Measurements from ENCODE around the gene ENKUR.

ENKUR gene

GRCh38 chr10:25015828-25016375 lies at the start of gene ENKUR:
Gene ENKUR, minus strand, starts transcription at chr10:25016158. Its CDS starts 222 bp downstream, at chr10:25015936.
- DNase-seq (ENCODE audit: low read depth in 2 of 3, low spot score in 2 of 3), result peak; percentile 73 to 90 (median 80)

- no peak for DNase-seq (ENCODE audit: low read depth in 2 of 3, low spot score in 2 of 3)
Observed at GRCh38 chr10:25064401-25064800, 48.4 kb upstream of the ENKUR start.

GRCh38 chr10:25063644-25064043 lies 47.7 kb upstream of the ENKUR start:
- DNase-seq (ENCODE audit: low read depth in 2 of 3, low spot score in 2 of 3), result no peak

- DNase-seq (ENCODE audit: low read depth in 2 of 3, low spot score in 2 of 3), result no peak
Observed at GRCh38 chr10:25063157-25063556, 47.2 kb upstream of the ENKUR start.

- DNase-seq (ENCODE audit: low read depth in 2 of 3, low spot score in 2 of 3), result no peak
Observed at GRCh38 chr10:25061711-25062449, 45.9 kb upstream of the ENKUR start.

- no peak for DNase-seq (ENCODE audit: low read depth in 2 of 3, low spot score in 2 of 3)
Observed at GRCh38 chr10:25061125-25061524, 45.2 kb upstream of the ENKUR start.

- no peak for DNase-seq (ENCODE audit: low read depth in 2 of 3, low spot score in 2 of 3)
Observed at GRCh38 chr10:25059990-25060389, 44.0 kb upstream of the ENKUR start.

- DNase-seq (ENCODE audit: low read depth in 2 of 3, low spot score in 2 of 3), result no peak
Observed at GRCh38 chr10:25057886-25058285, 41.9 kb upstream of the ENKUR start.

- DNase-seq (ENCODE audit: low read depth in 2 of 3, low spot score in 2 of 3), result no peak
Observed at GRCh38 chr10:25056726-25057125, 40.8 kb upstream of the ENKUR start.

- no peak for DNase-seq (ENCODE audit: low read depth in 2 of 3, low spot score in 2 of 3)
Observed at GRCh38 chr10:25052012-25052411, 36.1 kb upstream of the ENKUR start.

GRCh38 chr10:25050402-25050801 lies 34.4 kb upstream of the ENKUR start:
- DNase-seq (ENCODE audit: low read depth in 2 of 3, low spot score in 2 of 3), result no peak

GRCh38 chr10:25049966-25050365 lies 34.0 kb upstream of the ENKUR start:
- DNase-seq (ENCODE audit: low read depth in 2 of 3, low spot score in 2 of 3), result no peak

- DNase-seq (ENCODE audit: low read depth in 2 of 3, low spot score in 2 of 3), result no peak
Observed at GRCh38 chr10:25048450-25048849, 32.5 kb upstream of the ENKUR start.

- DNase-seq (ENCODE audit: low read depth in 2 of 3, low spot score in 2 of 3), result no peak
Observed at GRCh38 chr10:25047591-25048301, 31.8 kb upstream of the ENKUR start.

GRCh38 chr10:25047088-25047487 lies 31.1 kb upstream of the ENKUR start:
- DNase-seq (ENCODE audit: low read depth in 2 of 3, low spot score in 2 of 3), result no peak

- DNase-seq (ENCODE audit: low read depth in 2 of 3, low spot score in 2 of 3), result no peak
Observed at GRCh38 chr10:25046641-25047040, 30.7 kb upstream of the ENKUR start.

GRCh38 chr10:25039531-25039930 lies 23.6 kb upstream of the ENKUR start:
- DNase-seq (ENCODE audit: low read depth in 2 of 3, low spot score in 2 of 3), result no peak

GRCh38 chr10:25038325-25038724 lies 22.4 kb upstream of the ENKUR start:
- DNase-seq (ENCODE audit: low read depth in 2 of 3, low spot score in 2 of 3), result no peak

- DNase-seq (ENCODE audit: low read depth in 2 of 3, low spot score in 2 of 3), result no peak
Observed at GRCh38 chr10:25036381-25036780, 20.4 kb upstream of the ENKUR start.

GRCh38 chr10:25029519-25029918 lies 13.6 kb upstream of the ENKUR start:
- DNase-seq (ENCODE audit: low read depth in 2 of 3, low spot score in 2 of 3), result no peak

- DNase-seq (ENCODE audit: low read depth in 2 of 3, low spot score in 2 of 3), result no peak
Observed at GRCh38 chr10:25028711-25029110, 12.8 kb upstream of the ENKUR start.

GRCh38 chr10:25026463-25026862 lies 10.5 kb upstream of the ENKUR start:
- DNase-seq (ENCODE audit: low read depth in 2 of 3, low spot score in 2 of 3), result no peak
